A204.1 (cell line): ENCODE data around the gene ABHD1.

Experiments
- FAIRE-seq: peaks from 2 replicates; lab custom pipeline; 2012; peaks lifted over from hg19 to GRCh38; lab: Jason Lieb, UNC

The ABHD1 gene

GRCh38 chr2:27086724-27087593, 36.7 kb upstream of the ABHD1 start, which contains the start of gene KHK:
KHK (plus strand) TSS chr2:27086772; CDS start chr2:27087260, 488 bp downstream.
- FAIRE-seq: no peak

DNA sequence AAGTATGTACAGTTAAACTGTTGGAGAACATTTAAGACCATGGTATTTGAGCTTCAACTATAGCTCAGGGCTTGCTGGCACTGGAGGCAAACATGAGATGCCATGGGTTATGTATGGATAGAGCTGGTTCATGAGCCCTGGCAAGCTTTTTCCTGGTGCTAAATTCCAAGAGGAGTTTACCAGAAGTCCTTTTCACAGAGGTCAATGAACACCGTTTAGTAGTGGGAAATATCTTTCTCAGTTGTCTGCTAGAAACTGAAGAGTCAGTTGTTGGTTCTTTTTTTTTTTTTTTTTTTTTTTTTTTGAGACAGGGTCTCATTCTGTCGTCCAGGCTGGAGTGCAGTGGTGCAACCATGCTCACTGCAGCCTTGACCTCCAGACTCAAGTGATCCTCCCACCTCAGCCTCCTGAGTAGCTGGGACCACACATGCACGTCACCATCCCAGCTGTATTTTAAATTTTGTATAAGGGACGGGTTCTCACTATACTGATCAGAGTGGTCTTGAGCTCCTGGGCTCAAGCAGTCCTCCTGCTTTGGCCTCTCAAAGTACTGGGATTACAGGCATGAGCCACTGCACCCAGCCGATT, 35.7 kb upstream of the ABHD1 start:
- FAIRE-seq: no peak

GRCh38 chr2:27088634-27089033, 35.0 kb upstream of the ABHD1 start:
- FAIRE-seq: no peak

- no peak for FAIRE-seq
These were observed 34.3 kb upstream of the ABHD1 start for GRCh38 chr2:27089111-27089954.

DNA sequence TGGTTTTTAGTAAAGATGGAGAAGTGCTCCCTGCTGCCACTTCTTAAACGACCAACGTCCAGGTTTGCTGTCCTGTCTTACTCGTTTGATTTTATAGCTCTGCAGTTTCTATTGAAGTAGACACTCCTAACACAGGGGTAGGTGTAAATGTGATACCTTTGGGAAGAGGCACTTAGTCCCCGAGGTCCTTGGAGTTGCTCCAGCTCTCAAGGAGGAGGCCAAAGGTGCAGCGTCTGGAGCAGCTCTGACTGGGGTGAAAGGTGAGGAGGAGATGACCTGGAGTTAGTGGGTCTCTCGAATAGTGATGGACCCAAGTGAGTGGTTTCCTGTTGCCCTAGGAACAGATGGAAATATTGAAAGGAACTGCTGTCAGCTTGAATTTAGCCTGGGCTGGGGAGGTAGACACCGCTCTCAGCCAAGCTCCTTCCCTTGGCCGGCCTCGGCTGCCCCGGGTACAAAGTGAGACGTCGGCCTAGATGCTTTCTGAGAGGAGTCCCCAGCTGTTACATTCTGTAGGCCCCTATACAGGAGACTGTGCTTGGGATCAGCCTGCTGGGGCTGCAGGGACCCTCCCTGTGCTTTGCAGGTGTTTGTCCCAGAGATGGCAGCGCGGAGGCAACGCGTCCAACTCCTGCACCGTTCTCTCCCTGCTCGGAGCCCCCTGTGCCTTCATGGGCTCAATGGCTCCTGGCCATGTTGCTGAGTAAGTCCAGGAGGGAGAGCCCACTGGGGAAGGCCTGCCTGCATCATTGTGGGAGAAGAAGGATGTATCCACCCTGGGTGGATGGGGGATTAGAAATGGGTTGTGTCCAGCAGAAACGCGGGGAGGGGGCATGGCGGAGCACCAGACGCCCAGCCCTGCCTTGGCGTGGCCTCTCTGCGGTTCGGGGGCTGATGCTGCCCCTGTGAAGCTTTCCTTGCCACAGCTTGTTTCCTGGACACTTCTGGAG, 31.6 kb upstream of the ABHD1 start:
- FAIRE-seq: no peak

DNA sequence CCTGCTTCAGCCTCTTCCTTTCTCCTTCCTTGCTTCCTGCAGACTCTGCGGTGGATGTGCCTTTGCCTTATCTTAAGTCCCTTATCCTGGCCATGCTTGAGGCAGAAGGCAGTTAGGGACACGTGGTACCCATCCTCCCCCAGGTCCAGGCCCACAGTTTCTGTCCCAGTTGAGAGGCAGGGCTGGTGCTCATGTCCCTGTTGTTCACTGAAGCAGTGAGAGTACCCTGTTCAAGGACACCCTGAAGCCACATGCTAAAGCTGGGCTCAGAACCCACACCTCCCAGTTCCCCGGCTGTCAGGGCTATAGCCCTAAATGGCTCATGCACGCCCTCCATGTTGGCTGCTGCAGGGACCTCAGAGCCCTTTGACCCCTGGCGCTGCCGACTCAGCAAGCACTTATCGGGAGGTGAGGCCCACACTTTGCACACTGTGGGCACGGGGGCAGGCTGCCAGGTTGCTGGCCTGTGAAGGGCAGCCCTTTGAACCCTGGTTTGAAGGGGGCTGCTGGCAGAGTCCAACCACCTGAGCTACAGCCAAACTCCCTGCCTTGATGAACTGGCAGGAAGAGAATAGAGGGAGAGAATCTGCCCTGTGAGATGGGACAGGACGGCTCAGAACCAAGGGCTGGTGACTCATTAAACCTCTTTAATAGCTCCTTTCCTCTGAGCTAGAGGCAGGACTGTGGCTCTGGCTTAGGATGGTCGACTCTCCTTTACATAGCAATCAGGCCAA, 30.8 kb upstream of the ABHD1 start:
- no peak for FAIRE-seq

- FAIRE-seq: no peak
These were observed 29.9 kb upstream of the ABHD1 start for GRCh38 chr2:27093430-27094352.

DNA sequence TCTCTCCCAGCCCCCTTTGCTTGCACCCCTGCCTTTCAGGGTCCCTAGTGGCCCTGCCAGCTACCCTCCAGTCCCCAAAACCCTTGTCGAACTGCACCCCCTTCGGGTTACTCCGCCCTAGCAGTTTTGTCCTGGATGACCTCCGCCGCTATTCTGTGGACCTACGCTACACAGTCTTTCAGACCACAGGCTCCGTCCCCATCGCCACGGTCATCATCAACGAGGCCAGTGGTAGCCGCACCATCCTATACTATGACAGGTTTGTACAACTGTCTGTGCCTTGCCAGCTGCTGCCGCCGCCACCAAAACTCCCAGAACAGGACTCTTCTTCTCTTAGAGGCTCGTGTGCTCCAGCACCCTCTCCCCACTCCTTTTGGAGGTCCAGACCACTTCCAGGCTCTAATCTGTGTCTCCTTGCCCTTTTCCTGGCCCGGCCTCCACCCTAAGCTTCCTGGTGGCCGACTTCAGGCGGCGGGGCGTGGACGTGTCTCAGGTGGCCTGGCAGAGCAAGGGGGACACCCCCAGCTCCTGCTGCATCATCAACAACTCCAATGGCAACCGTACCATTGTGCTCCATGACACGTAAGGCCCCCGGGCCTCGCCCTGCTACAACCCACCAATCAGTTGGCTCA, 29.1 kb upstream of the ABHD1 start:
- FAIRE-seq: no peak

DNA sequence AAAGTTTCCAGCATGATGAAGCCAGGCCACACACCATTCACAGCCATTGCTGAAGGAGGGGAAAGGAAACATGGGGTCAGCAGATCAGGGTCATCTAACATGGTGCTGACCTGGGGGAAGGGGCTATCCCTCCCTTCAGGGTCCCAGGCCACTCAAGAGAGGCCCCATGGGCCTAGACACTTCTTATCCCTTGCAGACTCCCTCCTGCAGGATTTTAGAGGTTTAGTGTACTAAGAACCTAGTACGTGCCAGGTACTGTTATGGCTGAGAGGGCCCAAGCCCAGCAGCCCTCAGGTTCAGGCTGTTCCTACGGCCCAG, 28.2 kb upstream of the ABHD1 start:
- no peak for FAIRE-seq

DNA sequence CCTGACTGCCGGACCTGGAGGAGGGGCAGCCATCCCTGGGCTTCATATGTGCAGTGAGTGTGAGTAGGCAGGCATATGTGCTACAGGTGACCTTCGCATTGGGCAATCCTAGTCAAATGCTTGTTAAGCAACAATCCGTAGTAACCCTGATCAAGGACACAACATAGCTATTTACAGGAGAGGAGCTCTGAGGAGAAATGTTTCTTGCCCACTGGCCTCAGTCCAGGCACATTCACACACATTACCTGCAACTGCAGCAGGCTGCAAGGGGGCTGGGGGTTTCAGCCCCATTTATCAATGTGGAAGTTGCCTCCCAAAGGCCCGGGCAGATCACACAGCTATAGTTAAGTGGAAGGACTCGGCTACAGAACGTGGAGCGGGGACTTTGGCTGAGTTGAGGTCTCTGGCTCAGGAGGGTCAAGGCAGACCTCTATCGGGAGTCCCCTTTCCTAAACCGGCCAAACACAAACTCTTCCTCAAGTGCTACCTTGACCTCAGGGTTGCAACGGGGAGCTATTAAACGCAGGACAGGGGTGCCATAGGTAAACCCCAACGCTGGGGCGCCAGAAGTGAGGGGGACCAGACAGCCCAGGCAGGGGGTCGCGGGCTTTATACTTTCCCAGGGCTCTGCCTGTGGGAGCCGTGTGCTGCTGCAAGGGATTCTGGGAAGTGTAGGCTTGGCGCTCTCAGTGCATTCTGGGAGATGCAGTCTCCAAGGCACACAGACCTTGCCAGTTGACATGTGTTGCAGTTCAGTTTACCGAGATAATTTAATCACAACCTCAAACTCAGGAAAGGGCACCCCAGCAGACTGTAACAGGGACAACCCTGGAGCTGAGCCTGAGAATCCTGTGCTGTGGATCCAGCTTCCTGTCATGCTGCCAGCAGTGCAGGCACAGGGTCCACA, 27.6 kb upstream of the ABHD1 start:
- no peak for FAIRE-seq

DNA sequence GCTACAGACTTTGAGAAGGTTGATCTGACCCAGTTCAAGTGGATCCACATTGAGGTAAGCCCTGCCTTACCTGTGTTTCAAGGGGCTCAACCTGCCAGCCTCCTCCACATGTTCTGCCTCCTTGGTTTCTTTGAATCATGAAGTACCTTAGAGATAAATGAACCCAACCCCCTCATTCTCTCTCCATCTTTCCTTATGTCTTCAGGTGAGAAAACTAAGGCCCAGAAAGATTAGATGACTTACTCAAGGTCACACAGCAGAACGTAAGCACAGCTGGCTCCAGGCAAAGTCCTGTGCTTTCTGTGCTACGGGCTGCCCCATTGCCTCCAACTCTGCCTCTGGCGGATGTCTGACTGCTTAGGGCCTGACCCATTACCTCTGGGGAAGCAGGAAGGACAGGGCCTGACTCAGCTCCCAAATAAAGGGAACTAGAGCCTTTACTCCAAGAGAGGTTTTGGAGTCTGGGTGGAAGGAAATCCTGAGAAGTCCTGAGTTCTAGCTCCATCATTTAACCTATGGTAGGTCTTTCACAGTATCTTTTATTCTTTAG, 26.8 kb upstream of the ABHD1 start:
- no peak for FAIRE-seq

- FAIRE-seq: no peak
These were observed 26.3 kb upstream of the ABHD1 start for GRCh38 chr2:27097341-27097740.

DNA sequence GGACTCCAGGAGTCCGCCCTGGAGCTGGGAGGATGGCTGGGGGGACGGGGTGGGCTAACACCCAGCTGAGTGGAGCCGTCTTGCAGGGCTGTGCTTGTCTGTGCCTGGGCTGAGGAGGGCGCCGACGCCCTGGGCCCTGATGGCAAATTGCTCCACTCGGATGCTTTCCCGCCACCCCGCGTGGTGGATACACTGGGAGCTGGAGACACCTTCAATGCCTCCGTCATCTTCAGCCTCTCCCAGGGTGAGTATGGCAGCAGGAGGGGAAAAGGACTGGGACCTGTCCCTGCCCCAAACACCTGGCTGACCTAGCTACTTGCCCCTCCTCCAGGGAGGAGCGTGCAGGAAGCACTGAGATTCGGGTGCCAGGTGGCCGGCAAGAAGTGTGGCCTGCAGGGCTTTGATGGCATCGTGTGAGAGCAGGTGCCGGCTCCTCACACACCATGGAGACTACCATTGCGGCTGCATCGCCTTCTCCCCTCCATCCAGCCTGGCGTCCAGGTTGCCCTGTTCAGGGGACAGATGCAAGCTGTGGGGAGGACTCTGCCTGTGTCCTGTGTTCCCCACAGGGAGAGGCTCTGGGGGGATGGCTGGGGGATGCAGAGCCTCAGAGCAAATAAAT, 24.2 kb upstream of the ABHD1 start:
- no peak for FAIRE-seq

DNA sequence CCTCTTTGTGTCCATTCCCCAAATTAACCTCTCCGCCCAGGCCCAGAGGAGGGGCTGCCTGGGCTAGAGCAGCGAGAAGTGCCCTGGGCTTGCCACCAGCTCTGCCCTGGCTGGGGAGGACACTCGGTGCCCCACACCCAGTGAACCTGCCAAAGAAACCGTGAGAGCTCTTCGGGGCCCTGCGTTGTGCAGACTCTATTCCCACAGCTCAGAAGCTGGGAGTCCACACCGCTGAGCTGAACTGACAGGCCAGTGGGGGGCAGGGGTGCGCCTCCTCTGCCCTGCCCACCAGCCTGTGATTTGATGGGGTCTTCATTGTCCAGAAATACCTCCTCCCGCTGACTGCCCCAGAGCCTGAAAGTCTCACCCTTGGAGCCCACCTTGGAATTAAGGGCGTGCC, 23.6 kb upstream of the ABHD1 start:
- no peak for FAIRE-seq

DNA sequence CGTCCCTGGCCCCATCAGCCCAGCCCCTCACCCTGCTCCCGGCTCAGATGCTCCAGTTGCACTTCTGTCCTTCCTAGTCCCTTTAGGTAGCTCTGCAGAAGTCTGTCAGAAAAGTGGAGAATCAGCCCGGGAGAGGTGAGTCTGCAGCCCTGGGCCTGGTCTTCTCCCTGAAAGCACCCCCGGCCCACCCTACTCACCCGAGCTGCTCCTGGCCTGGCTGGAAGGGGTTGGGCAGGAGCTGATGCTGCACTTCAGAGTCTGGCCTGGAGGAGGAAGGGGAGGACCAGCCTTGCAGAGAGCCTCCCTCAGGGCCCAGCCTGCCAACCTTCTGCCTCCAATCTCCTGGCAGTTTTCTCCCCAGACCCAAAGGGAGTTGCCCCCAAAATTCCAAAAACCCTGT, 21.3 kb upstream of the ABHD1 start:
- no peak for FAIRE-seq

DNA sequence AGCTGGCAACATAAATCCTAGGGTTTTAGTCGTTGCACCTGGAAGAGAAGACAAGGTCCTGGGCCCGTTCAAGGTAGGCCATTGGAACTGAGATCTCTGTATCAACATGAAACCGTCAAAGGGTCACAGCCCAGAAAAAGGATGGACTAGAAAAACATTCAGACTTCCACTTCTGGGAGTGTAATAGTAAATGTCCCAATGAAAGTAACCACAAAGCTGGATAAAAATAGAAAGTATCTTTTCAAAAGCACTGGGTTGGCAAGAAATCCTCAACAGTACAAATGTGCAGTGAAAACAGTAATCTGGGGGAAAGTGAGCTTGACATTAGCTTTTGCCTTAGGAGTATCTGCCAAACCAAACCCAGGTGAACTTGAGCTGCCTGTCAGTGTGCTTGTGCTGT, 17.6 kb upstream of the ABHD1 start:
- FAIRE-seq: no peak

DNA sequence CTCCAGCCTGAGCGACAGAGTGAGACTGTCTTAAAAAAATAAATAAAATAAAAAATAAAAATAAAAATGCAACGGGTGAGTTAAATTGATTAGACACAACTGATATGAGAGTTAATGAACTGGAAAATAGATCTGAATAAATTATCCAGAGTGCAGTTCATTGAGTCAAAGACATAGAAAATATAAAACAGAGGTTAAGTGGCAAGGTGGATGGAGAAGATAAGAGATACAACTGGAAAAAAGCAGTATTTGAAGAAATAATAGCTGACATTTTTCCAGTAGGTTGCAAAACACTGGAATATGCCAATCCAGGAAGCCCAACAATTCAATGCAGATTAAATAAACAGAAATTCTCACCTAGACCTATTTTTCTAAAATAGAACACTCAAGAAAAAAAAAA, 15.4 kb upstream of the ABHD1 start:
- FAIRE-seq: no peak

- FAIRE-seq: no peak
These were observed 14.5 kb upstream of the ABHD1 start for GRCh38 chr2:27109083-27109482.
